Mononuclear cell (primary cell): Measurements from ENCODE around the gene RSPO4. TPM values are rescaled to one million over a fixed set of nuclear protein-coding genes. Genes with fewer than 3 reads are reported as not detected.

Source experiments
- H3K27me3 ChIP-seq: 2 replicates; pipeline ENCODE4 v1.6.0; 2011; ENCODE audit warnings: low read length, control low read depth; ENCODE audit not compliant: insufficient read depth
- H3K4me1 ChIP-seq: 2 replicates; pipeline ENCODE4 v1.5.1; 2011; ENCODE audit warnings: mild to moderate bottlenecking, low read length, control low read depth; ENCODE audit not compliant: insufficient read depth
- H3K4me3 ChIP-seq: 2 replicates; pipeline ENCODE4 v1.5.1; 2011; ENCODE audit warnings: mild to moderate bottlenecking, low read length, moderate library complexity
- H3K9me3 ChIP-seq: 2 replicates; pipeline ENCODE4 v1.5.1; 2011; ENCODE audit warnings: low read depth, mild to moderate bottlenecking, control low read depth, low read length
- total RNA-seq: library from RNA; depleted of rRNA; stranded (reverse); fragments of >200 nt; gene quantifications from one replicate; pipeline ENCODE4 v1.2.3, GENCODE V29; 2012

The RSPO4 gene
- total RNA-seq, 1 donor = not detected

- H3K27me3 ChIP-seq = no peaks in the 10 kb centered on the region
- H3K4me3 ChIP-seq = no peak overlapping the region
- H3K9me3 ChIP-seq = no peaks in the 10 kb centered on the region
- H3K4me1 ChIP-seq = peaks cover 11% of the 10 kb centered on the region
These were observed 13.1 kb upstream of the RSPO4 start for GRCh38 chr20:1015181-1015580.

GRCh38 chr20:1014471-1014870 lies 12.4 kb upstream of the RSPO4 start:
- H3K4me1 ChIP-seq = peaks cover 11% of the 10 kb centered on the region

GRCh38 chr20:1013566-1014340 lies 11.6 kb upstream of the RSPO4 start:
- H3K9me3 ChIP-seq = no peaks in the 10 kb centered on the region
- H3K4me1 ChIP-seq = peaks cover 11% of the 10 kb centered on the region
- H3K27me3 ChIP-seq = no peaks in the 10 kb centered on the region
- no peak overlapping the region for H3K4me3 ChIP-seq

More at GRCh38 chr20:1014471-1014870, 12.4 kb upstream of the RSPO4 start:
- Histone ChIP-seq H3K27me3 (no peaks in the 10 kb centered on the region), H3K4me3 (no peak overlapping the region), H3K9me3 (no peaks in the 10 kb centered on the region)

GRCh38 chr20:1012359-1013168 lies 10.5 kb upstream of the RSPO4 start:
- H3K27me3 ChIP-seq = no peaks in the 10 kb centered on the region
- peaks cover 11% of the 10 kb centered on the region for H3K4me1 ChIP-seq
- no peaks in the 10 kb centered on the region for H3K9me3 ChIP-seq
- H3K4me3 ChIP-seq = no peak overlapping the region

- Histone ChIP-seq H3K9me3 (no peaks in the 10 kb centered on the region), H3K27me3 (no peaks in the 10 kb centered on the region), H3K4me1 (peaks cover 3% of the 10 kb centered on the region), H3K4me3 (no peak overlapping the region)
These were observed 8.5 kb upstream of the RSPO4 start for GRCh38 chr20:1010659-1011058.

- Histone ChIP-seq H3K27me3 (peaks cover 19% of the 10 kb centered on the region), H3K4me3 (no peak overlapping the region), H3K4me1 (no peaks in the 10 kb centered on the region), H3K9me3 (no peaks in the 10 kb centered on the region)
These were observed 3.4 kb upstream of the RSPO4 start for GRCh38 chr20:1005452-1006027.

GRCh38 chr20:1003920-1004697 lies 2.0 kb upstream of the RSPO4 start:
- no peaks in the 10 kb centered on the region for H3K9me3 ChIP-seq
- H3K4me3 ChIP-seq = no peak overlapping the region
- H3K4me1 ChIP-seq = no peaks in the 10 kb centered on the region
- peaks cover 24% of the 10 kb centered on the region for H3K27me3 ChIP-seq

GRCh38 chr20:1002682-1003561 lies 811 bp upstream of the RSPO4 start:
- H3K4me1 ChIP-seq = no peaks in the 10 kb centered on the region
- H3K27me3 ChIP-seq = peaks cover 24% of the 10 kb centered on the region
- no peak overlapping the region for H3K4me3 ChIP-seq

GRCh38 chr20:1001116-1001515 lies 995 bp downstream of the RSPO4 start:
- H3K4me3 ChIP-seq = no peak overlapping the region
- H3K27me3 ChIP-seq = peaks cover 24% of the 10 kb centered on the region
- H3K4me1 ChIP-seq = no peaks in the 10 kb centered on the region
- no peaks in the 10 kb centered on the region for H3K9me3 ChIP-seq

More at GRCh38 chr20:1002682-1003561, 811 bp upstream of the RSPO4 start:
- H3K9me3 ChIP-seq = no peaks in the 10 kb centered on the region

GRCh38 chr20:998231-998830 lies 3.8 kb downstream of the RSPO4 start:
- Histone ChIP-seq H3K4me1 (no peaks in the 10 kb centered on the region), H3K27me3 (peaks cover 20% of the 10 kb centered on the region), H3K9me3 (no peaks in the 10 kb centered on the region), H3K4me3 (no peak overlapping the region)

- peaks cover 16% of the 10 kb centered on the region for H3K27me3 ChIP-seq
- no peak overlapping the region for H3K4me3 ChIP-seq
- H3K4me1 ChIP-seq = no peaks in the 10 kb centered on the region
- H3K9me3 ChIP-seq = no peaks in the 10 kb centered on the region
These were observed 4.6 kb downstream of the RSPO4 start for GRCh38 chr20:997486-997885.

- Histone ChIP-seq H3K4me1 (no peaks in the 10 kb centered on the region), H3K9me3 (no peaks in the 10 kb centered on the region), H3K27me3 (peaks cover 16% of the 10 kb centered on the region), H3K4me3 (no peak overlapping the region)
These were observed 5.1 kb downstream of the RSPO4 start for GRCh38 chr20:997016-997415.

- no peak overlapping the region for H3K4me3 ChIP-seq
- H3K9me3 ChIP-seq = no peaks in the 10 kb centered on the region
- no peaks in the 10 kb centered on the region for H3K4me1 ChIP-seq
- peaks cover 1% of the 10 kb centered on the region for H3K27me3 ChIP-seq
These were observed 6.9 kb downstream of the RSPO4 start for GRCh38 chr20:995170-995569.
